ENCODE results near the gene CABP4. TPM values are rescaled to one million over a fixed set of nuclear protein-coding genes. Genes with fewer than 3 reads are reported as not detected.

CABP4 gene
- total and polyA plus RNA-seq, 10 of the 15 experiments (the other 5 are each of a cell fraction or from before 2014, with no cell fraction given): 0.04 to 0.41 (median 0.14) TPM; not detected in 2

GRCh38 chr11:67492801-67493547 is 37.8 kb downstream of the CABP4 start (continued):
- TF ChIP-seq, protein P1, sequence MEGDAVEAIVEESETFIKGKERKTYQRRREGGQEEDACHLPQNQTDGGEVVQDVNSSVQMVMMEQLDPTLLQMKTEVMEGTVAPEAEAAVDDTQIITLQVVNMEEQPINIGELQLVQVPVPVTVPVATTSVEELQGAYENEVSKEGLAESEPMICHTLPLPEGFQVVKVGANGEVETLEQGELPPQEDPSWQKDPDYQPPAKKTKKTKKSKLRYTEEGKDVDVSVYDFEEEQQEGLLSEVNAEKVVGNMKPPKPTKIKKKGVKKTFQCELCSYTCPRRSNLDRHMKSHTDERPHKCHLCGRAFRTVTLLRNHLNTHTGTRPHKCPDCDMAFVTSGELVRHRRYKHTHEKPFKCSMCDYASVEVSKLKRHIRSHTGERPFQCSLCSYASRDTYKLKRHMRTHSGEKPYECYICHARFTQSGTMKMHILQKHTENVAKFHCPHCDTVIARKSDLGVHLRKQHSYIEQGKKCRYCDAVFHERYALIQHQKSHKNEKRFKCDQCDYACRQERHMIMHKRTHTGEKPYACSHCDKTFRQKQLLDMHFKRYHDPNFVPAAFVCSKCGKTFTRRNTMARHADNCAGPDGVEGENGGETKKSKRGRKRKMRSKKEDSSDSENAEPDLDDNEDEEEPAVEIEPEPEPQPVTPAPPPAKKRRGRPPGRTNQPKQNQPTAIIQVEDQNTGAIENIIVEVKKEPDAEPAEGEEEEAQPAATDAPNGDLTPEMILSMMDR (IDR thresholded peaks at IDR 0.05 in 2 of 3, conservative IDR thresholded peaks at IDR 0.05 in 1 of 3; ENCODE audit: control insufficient read depth in 2 of 3, extremely low read depth in 1 of 3, insufficient read depth in 1 of 3, low read depth in 3 of 3, low read length in 3 of 3): no peak
- TF ChIP-seq TAF1 (IDR thresholded peaks at IDR 0.05; ENCODE audit: borderline replicate concordance, low read depth, low read length): no peak

GRCh38 chr11:67493548-67494370 is 38.6 kb downstream of the CABP4 start:
- ChIA-PET POLR2A (no interaction called here), CTCF (no interaction called here), SMC1A (ENCODE audit: uncharacterized antibody, unreplicated experiment) (no interaction called here), RAD21 (ENCODE audit: unreplicated experiment) (no interaction called here)
- BruUV-seq (replicated peaks): TSS peak; percentile 43
- Histone ChIP-seq H3K27me3 (replicated peaks in 1 of 2; ENCODE audit: control insufficient read depth in 2 of 2, insufficient read depth in 2 of 2, low read length in 1 of 2) (no peaks in the 10 kb centered on the region), H4K20me1 (ENCODE audit: control insufficient read depth, insufficient read depth) (no peaks in the 10 kb centered on the region; the same call in 1 of the 2 replicates), H3K4me1 (ENCODE audit: control insufficient read depth, insufficient read depth, low read length) (no peaks in the 10 kb centered on the region), H3K9me3 (replicated peaks; ENCODE audit: control insufficient read depth, insufficient read depth, low read length) (no peaks in the 10 kb centered on the region), H3K4me2 (ENCODE audit: control insufficient read depth, insufficient read depth) (no peak overlapping the region), H3K9ac (ENCODE audit: control insufficient read depth, insufficient read depth, low read length) (no peak overlapping the region), H3K36me3 (ENCODE audit: control insufficient read depth in 2 of 2, insufficient read depth in 2 of 2, low read length in 1 of 2) (peaks cover 4 to 30% of the 10 kb centered on the region in 2 experiments; a peak in 3 of 4 replicates), H3K27ac (ENCODE audit: control insufficient read depth, insufficient read depth) (no peak overlapping the region), H3K79me2 (ENCODE audit: control insufficient read depth, insufficient read depth, low read length) (no peaks in the 10 kb centered on the region), H3K4me3 (no peak overlapping the region), H2AFZ (ENCODE audit: control insufficient read depth, low read depth, low read length) (no peak overlapping the region)
- intact Hi-C loops (cut with micrococcal nuclease; ENCODE audit: unreplicated experiment) (no loop called here), in situ Hi-C loops (cut with MboI) (no loop called here)
- WGBS (ENCODE audit: insufficient coverage, insufficient replicate concordance, low lambda C conversion rate, missing lambda C conversion rate): 97% methylated on average over 53 of the region's 65 CpGs
- TF ChIP-seq FOXM1 (IDR thresholded peaks at IDR 0.05; ENCODE audit: low read depth, low read length) (no peak), POLR2A (IDR thresholded peaks at IDR 0.05; ENCODE audit: low read depth, low read length) (0 out of 2 replicates have a peak, but pooled peaks have one; percentile 3)
- FAIRE-seq (no peak), DNase-seq (ENCODE audit: low read depth, low spot score) (no peak), ATAC-seq (no peak)

All from GM12878 (cell line).